Adrenal gland (tissue), 12 donors: Measurements from ENCODE around the gene IL1RL2. TPM values are rescaled to one million over a fixed set of nuclear protein-coding genes. Genes with fewer than 3 reads are reported as not detected.

Experiments
- DNase-seq, 7 donors: peaks; one replicate each; pipeline ENCODE4 v3.0.0-alpha.2; 2019 to 2020
- H3K27ac ChIP-seq, 5 donors: fragments of 200-600 bp; sonication (generic) in 4 of 5; 1 replicate in 3 of 5; 2 replicates in 2 of 5; pipeline versions ENCODE4 v1.5.1 to v1.8.0; 2016 to 2020; ENCODE audit warnings: mild to moderate bottlenecking in 1 of 5
- H3K27me3 ChIP-seq: fragments of 200-600 bp; 2 replicates; pipeline ENCODE4 v1.8.0; 2021
- H3K36me3 ChIP-seq, 2 donors: fragments of 200-600 bp; replicated peaks in 1 of 2; 1 replicate in 1 of 2; 2 replicates in 1 of 2; pipeline versions ENCODE4 v1.5.1 to v1.8.0; 2018 to 2022
- H3K4me1 ChIP-seq, 2 donors: fragments of 200-600 bp; replicated peaks in 1 of 2; 1 replicate in 1 of 2; 2 replicates in 1 of 2; pipeline versions ENCODE4 v1.5.1 to v1.8.0; 2018 to 2021
- H3K4me3 ChIP-seq, 4 donors: fragments of 200-600 bp; sonication (generic) in 3 of 4; one replicate each; pipeline ENCODE4 v1.5.1; 2016 to 2018
- H3K9me3 ChIP-seq, 3 donors: fragments of 200-600 bp; sonication (generic) in 1 of 3; replicated peaks in 1 of 3; 1 replicate in 2 of 3; 2 replicates in 1 of 3; pipeline versions ENCODE4 v1.5.1 to v1.8.0; 2016 to 2021
- POLR2A ChIP-seq, 2 donors: fragments of 450-650 bp; IDR thresholded peaks; one replicate each; pipeline ENCODE4 v1.6.1; 2017; ENCODE audit warnings: antibody characterized with exemption in 2 of 2, mild to moderate bottlenecking in 2 of 2, moderate library complexity in 1 of 2
- WGBS, 4 donors: extraction: QIAGEN DNeasy Blood & Tissue Kit in 2 of 4; methylation state at CpG; one replicate each; pipeline versions ENCODE4 v1.1.5 to v1.1.7; 2013 to 2017; 5-methylcytosine and 5-hydroxymethylcytosine counted together
- intact Hi-C, 2 donors: fragments of 100-400 bp; cut with DNase I; formaldehyde crosslinking; loops; one replicate each; pipeline versions ENCODE4 v1.14.1 to v1.15.0; 2022 to 2023
- polyA plus RNA-seq, 3 donors: library from polyadenylated mRNA; stranded (reverse); fragments of 200-250 nt in 2 of 3; fragments of 350-450 nt in 1 of 3; fragmentation: Illumina TruSeq in 1 of 3; extraction: RNeasy Lipid Tissue Mini Kit (QIAGEN cat#74804) in 1 of 3; gene quantifications; one replicate each; pipeline ENCODE4 v1.2.3, GENCODE V29; 2013 to 2014
- total RNA-seq, 9 donors: library from RNA; depleted of rRNA in 4 of 9; stranded (reverse); fragments of >200 nt in 4 of 9; fragments of 120-200 nt in 1 of 9; fragmentation: NEBNext Ultra II Directional in 1 of 9; extraction: Animal tissue kit (Norgen Biotek cat#: 25700) in 1 of 9; gene quantifications; one replicate each; pipeline versions ENCODE4 v1.1.0 to v1.2.4, GENCODE V29; 2013 to 2023
- TF ChIP-seq, protein P1 (sequence below), 6 experiments: fragments of 450-650 bp in 4 of 6; fragments of 200-600 bp in 2 of 6; sonication (generic) in 1 of 6; IDR thresholded peaks; 1 replicate in 5 of 6; 2 replicates in 1 of 6; pipeline versions ENCODE4 v1.5.1 to v1.8.0; 2016 to 2021; ENCODE audit warnings: antibody characterized with exemption in 6 of 6, mild to moderate bottlenecking in 2 of 6, moderate library complexity in 1 of 6
- donor health status: healthy with polysubstance abuse.
- donor health status: Bipolar disorder and iron deficiency.
- donor health status: DM: yes; HTN: yes; CAD: no.
- donor health status: DM: no; HTN: no; CAD: no.
- donor health status: DM: no; HTN: no; CAD: no.
- donor health status: DM: yes; HTN: yes; CAD: no.

The IL1RL2 gene
- total and polyA plus RNA-seq, 12 donors, result 0.22 to 4.6 (median 1.7) TPM

DNA sequence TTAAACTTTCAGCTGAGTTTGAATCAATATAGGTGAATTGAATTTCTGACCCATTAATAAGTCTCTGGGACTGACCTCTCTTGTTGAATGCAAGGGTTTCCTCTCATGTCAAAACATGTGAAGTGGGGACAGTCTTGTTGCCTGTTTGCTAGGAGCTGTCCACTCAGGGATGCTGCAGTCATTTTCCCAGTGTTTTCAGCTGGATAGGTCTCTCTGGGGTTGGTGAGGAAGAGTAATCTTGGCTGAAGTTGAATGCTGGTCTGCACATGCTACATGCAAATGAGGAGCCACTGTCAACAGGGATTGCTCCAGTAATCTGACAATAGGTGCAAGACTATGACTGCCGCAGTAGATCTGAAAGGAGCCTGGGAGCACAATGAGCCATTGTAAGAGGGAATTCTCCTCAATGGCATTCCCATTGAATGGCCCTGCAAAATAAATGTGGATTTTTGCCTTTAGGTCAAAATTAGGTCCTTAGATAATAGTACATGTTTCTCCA lies 90.4 kb downstream of the IL1RL2 start:
- 78 to 100% (median 92%) methylated on average over 1 of the region's 1 CpG for WGBS, 4 donors
- TF ChIP-seq, protein P1, sequence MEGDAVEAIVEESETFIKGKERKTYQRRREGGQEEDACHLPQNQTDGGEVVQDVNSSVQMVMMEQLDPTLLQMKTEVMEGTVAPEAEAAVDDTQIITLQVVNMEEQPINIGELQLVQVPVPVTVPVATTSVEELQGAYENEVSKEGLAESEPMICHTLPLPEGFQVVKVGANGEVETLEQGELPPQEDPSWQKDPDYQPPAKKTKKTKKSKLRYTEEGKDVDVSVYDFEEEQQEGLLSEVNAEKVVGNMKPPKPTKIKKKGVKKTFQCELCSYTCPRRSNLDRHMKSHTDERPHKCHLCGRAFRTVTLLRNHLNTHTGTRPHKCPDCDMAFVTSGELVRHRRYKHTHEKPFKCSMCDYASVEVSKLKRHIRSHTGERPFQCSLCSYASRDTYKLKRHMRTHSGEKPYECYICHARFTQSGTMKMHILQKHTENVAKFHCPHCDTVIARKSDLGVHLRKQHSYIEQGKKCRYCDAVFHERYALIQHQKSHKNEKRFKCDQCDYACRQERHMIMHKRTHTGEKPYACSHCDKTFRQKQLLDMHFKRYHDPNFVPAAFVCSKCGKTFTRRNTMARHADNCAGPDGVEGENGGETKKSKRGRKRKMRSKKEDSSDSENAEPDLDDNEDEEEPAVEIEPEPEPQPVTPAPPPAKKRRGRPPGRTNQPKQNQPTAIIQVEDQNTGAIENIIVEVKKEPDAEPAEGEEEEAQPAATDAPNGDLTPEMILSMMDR (IDR thresholded peaks at IDR 0.05), result no peak
- no peak for TF ChIP-seq POLR2A (IDR thresholded peaks at IDR 0.05)
- Histone ChIP-seq H3K27me3 (no peaks in the 10 kb centered on the region), H3K4me3 (no peak overlapping the region), H3K4me1 (no peaks in the 10 kb centered on the region), H3K27ac (no peak overlapping the region), H3K36me3 (no peaks in the 10 kb centered on the region), H3K9me3 (no peaks in the 10 kb centered on the region)
- intact Hi-C loops, result no loop called here
- DNase-seq, result no peak

- no peak overlapping the region for H3K4me3 ChIP-seq
- H3K27ac ChIP-seq, result no peak overlapping the region
- no peak for TF ChIP-seq POLR2A (IDR thresholded peaks at IDR 0.05)
- TF ChIP-seq, protein P1 (IDR thresholded peaks at IDR 0.05), result no peak
- peak in 1 of 7 donors; percentile 19 for DNase-seq
- 55 to 64% (median 56%) methylated on average over 3 of the region's 3 CpGs for WGBS, 4 donors
- H3K27me3 ChIP-seq, result no peaks in the 10 kb centered on the region
- no peaks in the 10 kb centered on the region for H3K36me3 ChIP-seq
- intact Hi-C loops, result no loop called here
- H3K9me3 ChIP-seq, result no peaks in the 10 kb centered on the region
- H3K4me1 ChIP-seq, result no peaks in the 10 kb centered on the region
Measured at GRCh38 chr2:102278720-102279390, 92.0 kb downstream of the IL1RL2 start.

DNA sequence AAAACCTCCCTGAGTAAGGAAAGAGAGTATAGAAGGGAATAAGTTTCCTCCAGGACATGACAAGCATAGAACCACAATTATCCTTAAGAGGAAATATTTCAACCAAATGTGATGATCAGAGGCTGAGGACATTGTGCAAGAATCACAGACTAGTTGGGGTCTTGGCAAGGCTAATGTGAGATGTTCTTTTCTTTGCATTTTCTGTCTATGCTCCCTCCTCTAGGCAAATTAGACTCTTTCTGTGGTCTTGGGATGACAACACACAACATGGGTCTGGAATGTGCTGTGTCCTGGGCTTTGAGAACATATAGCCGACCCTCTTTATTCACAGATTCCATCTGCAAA lies 92.5 kb downstream of the IL1RL2 start:
- no peak for DNase-seq
- no peak for TF ChIP-seq POLR2A (IDR thresholded peaks at IDR 0.05)
- TF ChIP-seq, protein P1 (IDR thresholded peaks at IDR 0.05), result no peak
- H3K4me1 ChIP-seq, result no peaks in the 10 kb centered on the region
- no peak overlapping the region for H3K4me3 ChIP-seq
- H3K9me3 ChIP-seq, result no peaks in the 10 kb centered on the region
- WGBS, 4 donors, result 67 to 81% (median 77%) methylated on average over 1 of the region's 1 CpG
- intact Hi-C loops, result no loop called here
- H3K27me3 ChIP-seq, result no peaks in the 10 kb centered on the region
- H3K27ac ChIP-seq, result no peak overlapping the region
- no peaks in the 10 kb centered on the region for H3K36me3 ChIP-seq

- Histone ChIP-seq H3K4me3 (no peak overlapping the region), H3K36me3 (no peaks in the 10 kb centered on the region), H3K9me3 (no peaks in the 10 kb centered on the region), H3K27ac (no peak overlapping the region), H3K4me1 (no peaks in the 10 kb centered on the region), H3K27me3 (peaks cover 10% of the 10 kb centered on the region)
- TF ChIP-seq, protein P1 (IDR thresholded peaks at IDR 0.05), result no peak
- no peak for TF ChIP-seq POLR2A (IDR thresholded peaks at IDR 0.05)
- 17 to 35% (median 23%) methylated on average over 2 of the region's 2 CpGs for WGBS, 4 donors
- intact Hi-C loops, result no loop called here
- DNase-seq, result no peak
Measured at GRCh38 chr2:102282678-102283091, 95.9 kb downstream of the IL1RL2 start.
